ENCODE results near the gene ACOT8.
"Not testable (repeated sequence)": the region's sequence is repeated elsewhere in the genome, so short reads cannot be mapped to it uniquely, and the experiment has no call there.

ACOT8 gene

DNA sequence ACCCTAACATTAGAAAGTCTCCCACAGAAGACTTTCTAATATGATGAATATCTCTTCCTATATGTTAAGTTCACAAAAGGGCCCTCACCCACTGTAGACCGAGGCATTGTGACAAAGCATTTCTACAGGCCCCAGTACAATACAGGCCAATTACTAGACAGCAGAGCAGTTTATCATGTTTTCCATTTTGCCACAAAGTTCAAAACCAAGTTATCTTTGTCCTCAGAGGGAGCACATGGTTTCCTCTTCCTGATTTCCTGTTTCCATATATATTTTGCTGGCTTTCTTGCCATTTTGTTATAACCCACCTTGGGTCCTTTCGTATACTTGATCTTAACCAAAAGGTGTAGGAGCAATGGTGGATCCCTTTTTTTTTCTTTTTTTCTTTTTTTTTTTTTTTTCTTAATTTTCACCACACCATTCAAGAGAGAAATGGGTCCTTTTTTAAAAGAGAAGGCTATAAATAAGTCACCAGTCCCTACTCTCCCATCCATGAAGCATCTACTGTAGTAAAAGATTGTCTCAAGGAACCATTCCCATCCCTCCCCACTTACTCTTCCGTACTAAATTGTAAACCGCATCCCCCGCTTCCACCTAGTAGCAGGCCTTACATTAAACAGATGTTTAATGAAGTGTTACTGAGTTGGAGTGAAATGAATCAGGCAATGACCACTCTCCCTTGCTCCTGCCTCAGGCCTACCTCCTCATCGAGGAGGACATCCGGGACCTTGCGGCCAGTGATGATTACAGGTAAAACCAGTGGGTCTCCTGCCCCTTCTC, 46.8 kb downstream of the ACOT8 start:
- no peaks in the 10 kb centered on the region for H3K9me3 ChIP-seq (ENCODE audit: severe bottlenecking)
- DNase-seq (ENCODE audit: low spot score), result no peak
- no peak overlapping the region for H3K4me3 ChIP-seq (ENCODE audit: severe bottlenecking)
- H3K27ac ChIP-seq (ENCODE audit: poor library complexity, severe bottlenecking), result no peak overlapping the region
- H3K36me3 ChIP-seq (ENCODE audit: low read depth), result peaks cover 86% of the 10 kb centered on the region
- TF ChIP-seq, protein P1, sequence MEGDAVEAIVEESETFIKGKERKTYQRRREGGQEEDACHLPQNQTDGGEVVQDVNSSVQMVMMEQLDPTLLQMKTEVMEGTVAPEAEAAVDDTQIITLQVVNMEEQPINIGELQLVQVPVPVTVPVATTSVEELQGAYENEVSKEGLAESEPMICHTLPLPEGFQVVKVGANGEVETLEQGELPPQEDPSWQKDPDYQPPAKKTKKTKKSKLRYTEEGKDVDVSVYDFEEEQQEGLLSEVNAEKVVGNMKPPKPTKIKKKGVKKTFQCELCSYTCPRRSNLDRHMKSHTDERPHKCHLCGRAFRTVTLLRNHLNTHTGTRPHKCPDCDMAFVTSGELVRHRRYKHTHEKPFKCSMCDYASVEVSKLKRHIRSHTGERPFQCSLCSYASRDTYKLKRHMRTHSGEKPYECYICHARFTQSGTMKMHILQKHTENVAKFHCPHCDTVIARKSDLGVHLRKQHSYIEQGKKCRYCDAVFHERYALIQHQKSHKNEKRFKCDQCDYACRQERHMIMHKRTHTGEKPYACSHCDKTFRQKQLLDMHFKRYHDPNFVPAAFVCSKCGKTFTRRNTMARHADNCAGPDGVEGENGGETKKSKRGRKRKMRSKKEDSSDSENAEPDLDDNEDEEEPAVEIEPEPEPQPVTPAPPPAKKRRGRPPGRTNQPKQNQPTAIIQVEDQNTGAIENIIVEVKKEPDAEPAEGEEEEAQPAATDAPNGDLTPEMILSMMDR (IDR thresholded peaks at IDR 0.05; ENCODE audit: poor library complexity, severe bottlenecking), result no peak
- no peaks in the 10 kb centered on the region for H3K27me3 ChIP-seq (ENCODE audit: insufficient read depth, poor library complexity, severe bottlenecking)
- ATAC-seq (ENCODE audit: low read depth), result no peak
- H3K4me1 ChIP-seq (ENCODE audit: insufficient read depth, poor library complexity, severe bottlenecking), result peaks cover 8% of the 10 kb centered on the region

DNA sequence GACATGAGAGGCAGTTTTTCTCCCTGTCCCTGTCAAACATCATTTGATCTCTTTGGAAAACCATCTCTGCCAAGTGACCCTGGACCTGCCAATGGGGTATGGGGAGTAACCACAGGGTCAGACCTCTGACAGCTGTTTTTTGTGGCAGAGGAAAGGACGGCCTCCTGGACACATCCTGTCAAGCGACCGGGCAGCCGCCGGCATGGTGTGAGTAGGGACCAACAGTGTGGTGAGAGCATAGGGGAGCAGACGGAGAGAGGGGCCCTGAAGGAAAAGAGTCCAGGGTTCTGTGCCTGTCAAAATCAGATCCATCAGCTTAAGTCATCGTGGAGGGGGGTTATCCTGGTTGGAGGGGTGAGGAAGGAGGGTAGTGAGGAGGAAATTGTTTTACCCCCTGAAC, 55.3 kb downstream of the ACOT8 start:
- Histone ChIP-seq H3K4me1 (ENCODE audit: insufficient read depth, poor library complexity, severe bottlenecking) (no peaks in the 10 kb centered on the region), H3K27me3 (ENCODE audit: insufficient read depth, poor library complexity, severe bottlenecking) (no peaks in the 10 kb centered on the region), H3K27ac (ENCODE audit: poor library complexity, severe bottlenecking) (no peak overlapping the region), H3K36me3 (ENCODE audit: low read depth) (peaks cover 88% of the 10 kb centered on the region), H3K4me3 (ENCODE audit: severe bottlenecking) (no peak overlapping the region), H3K9me3 (ENCODE audit: severe bottlenecking) (no peaks in the 10 kb centered on the region)
- DNase-seq (ENCODE audit: low spot score) (peak; percentile 81), ATAC-seq (ENCODE audit: low read depth) (no peak)
- TF ChIP-seq, protein P1 (IDR thresholded peaks at IDR 0.05; ENCODE audit: poor library complexity, severe bottlenecking), result no peak

DNA sequence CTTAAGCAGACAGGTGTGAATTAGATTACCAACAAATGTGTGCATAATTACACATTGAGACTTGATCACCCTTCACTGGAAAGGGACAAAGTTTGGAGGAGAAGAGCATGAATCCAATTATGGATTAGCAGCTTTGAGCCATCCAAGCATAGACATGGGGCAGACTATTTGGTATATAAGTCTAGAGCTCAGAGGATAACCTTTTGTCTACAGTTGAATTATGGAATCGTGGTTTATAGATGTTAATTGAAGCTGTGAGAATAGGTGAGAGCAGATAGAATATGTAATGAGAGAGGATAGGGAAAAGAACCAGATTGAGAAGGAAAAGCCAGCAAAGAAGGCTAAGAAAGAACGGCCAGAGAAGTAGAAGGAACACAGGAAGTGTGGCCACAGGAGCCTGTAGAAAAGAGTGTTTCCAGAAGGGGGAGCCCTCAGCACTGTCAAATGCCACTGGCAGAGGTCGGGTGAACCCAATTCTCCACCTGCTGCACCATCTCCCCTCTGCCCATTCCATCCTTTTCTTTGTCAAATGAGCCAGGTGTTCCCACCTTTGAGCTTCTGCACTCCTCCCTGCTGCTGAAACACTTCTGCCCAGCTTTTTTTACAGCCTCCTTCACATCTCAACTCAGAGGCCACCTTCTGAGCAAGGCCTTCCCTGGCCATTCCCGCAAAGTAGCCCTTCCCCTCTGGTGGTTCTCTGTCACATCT, 58.1 kb downstream of the ACOT8 start:
- H3K27ac ChIP-seq (ENCODE audit: poor library complexity, severe bottlenecking), result no peak overlapping the region

DNA sequence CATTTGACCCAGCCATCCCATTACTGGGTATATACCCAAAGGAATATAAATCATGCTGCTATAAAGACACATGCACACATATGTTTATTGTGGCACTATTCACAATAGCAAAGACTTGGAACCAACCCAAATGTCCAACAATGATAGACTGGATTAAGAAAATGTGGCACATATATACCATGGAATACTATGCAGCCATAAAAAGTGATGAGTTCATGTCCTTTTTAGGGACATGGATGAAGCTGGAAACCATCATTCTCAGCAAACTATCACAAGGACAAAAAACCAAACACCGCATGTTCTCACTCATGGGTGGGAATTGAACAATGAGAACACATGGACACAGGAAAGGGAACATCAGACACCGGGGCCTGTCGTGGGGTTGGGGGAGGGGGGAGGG, 59.2 kb downstream of the ACOT8 start:
- H3K36me3 ChIP-seq (ENCODE audit: low read depth), result peaks cover 89% of the 10 kb centered on the region

More for the DNA sequence above, 58.1 kb downstream of the ACOT8 start:
- no peak for DNase-seq (ENCODE audit: low spot score)
- H3K4me1 ChIP-seq (ENCODE audit: insufficient read depth, poor library complexity, severe bottlenecking), result no peaks in the 10 kb centered on the region
- H3K9me3 ChIP-seq (ENCODE audit: severe bottlenecking), result no peaks in the 10 kb centered on the region
- peaks cover 89% of the 10 kb centered on the region for H3K36me3 ChIP-seq (ENCODE audit: low read depth)
- TF ChIP-seq, protein P1 (IDR thresholded peaks at IDR 0.05; ENCODE audit: poor library complexity, severe bottlenecking), result peak; percentile 94
- no peaks in the 10 kb centered on the region for H3K27me3 ChIP-seq (ENCODE audit: insufficient read depth, poor library complexity, severe bottlenecking)
- ATAC-seq (ENCODE audit: low read depth), result peak; percentile 83
- H3K4me3 ChIP-seq (ENCODE audit: severe bottlenecking), result no peak overlapping the region

DNA sequence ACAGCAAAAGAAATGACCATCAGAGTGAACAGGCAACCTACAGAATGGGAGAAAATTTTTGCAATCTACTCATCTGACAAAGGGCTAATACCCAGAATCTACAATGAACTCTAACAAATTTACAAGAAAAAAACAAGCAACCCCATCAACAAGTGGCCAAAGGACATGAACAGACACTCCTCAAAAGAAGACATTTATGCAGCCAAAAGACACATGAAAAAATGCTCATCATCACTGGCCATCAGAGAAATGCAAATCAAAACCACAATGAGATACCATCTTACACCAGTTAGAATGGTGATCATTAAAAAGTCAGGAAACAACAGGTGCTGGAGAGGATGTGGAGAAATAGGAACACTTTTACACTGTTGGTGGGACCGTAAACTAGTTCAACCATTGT, 59.7 kb downstream of the ACOT8 start:
- H3K27me3 ChIP-seq (ENCODE audit: insufficient read depth, poor library complexity, severe bottlenecking); H3K27ac ChIP-seq (ENCODE audit: poor library complexity, severe bottlenecking); H3K9me3 ChIP-seq (ENCODE audit: severe bottlenecking); DNase-seq (ENCODE audit: low spot score); ATAC-seq (ENCODE audit: low read depth); H3K4me3 ChIP-seq (ENCODE audit: severe bottlenecking); H3K4me1 ChIP-seq (ENCODE audit: insufficient read depth, poor library complexity, severe bottlenecking): not testable (repeated sequence)
- peaks cover 88% of the 10 kb centered on the region for H3K36me3 ChIP-seq (ENCODE audit: low read depth)

More for the DNA sequence above, 59.2 kb downstream of the ACOT8 start:
- H3K27me3 ChIP-seq (ENCODE audit: insufficient read depth, poor library complexity, severe bottlenecking); H3K9me3 ChIP-seq (ENCODE audit: severe bottlenecking); DNase-seq (ENCODE audit: low spot score); ATAC-seq (ENCODE audit: low read depth); H3K4me1 ChIP-seq (ENCODE audit: insufficient read depth, poor library complexity, severe bottlenecking); H3K27ac ChIP-seq (ENCODE audit: poor library complexity, severe bottlenecking); H3K4me3 ChIP-seq (ENCODE audit: severe bottlenecking): not testable (repeated sequence)
